ENCODE measurements around the gene POLD2.

- TF ChIP-seq CTCF (IDR thresholded peaks at IDR 0.05) (no peak), POLR2A (IDR thresholded peaks at IDR 0.05) (no peak)
Observed at GRCh38 chr7:44065431-44066110, 57.8 kb downstream of the POLD2 start, which contains the start of gene PGAM2.
